Activated CD4-positive, alpha-beta T cell treated with anti-CD3 and anti-CD28 coated beads for 24 hours (primary cell): ENCODE results near the gene INAFM2.

Experiments
- DNase-seq, 2 donors: peaks; one replicate each; pipeline ENCODE4 v3.0.0-alpha.2; 2020; ENCODE audit warnings: low read depth in 2 of 2

INAFM2 gene

GRCh38 chr15:40363611-40364010 is 40.1 kb downstream of the INAFM2 start:
- DNase-seq = no peak

- no peak for DNase-seq
These were observed 40.8 kb downstream of the INAFM2 start for GRCh38 chr15:40364251-40364650.

DNA sequence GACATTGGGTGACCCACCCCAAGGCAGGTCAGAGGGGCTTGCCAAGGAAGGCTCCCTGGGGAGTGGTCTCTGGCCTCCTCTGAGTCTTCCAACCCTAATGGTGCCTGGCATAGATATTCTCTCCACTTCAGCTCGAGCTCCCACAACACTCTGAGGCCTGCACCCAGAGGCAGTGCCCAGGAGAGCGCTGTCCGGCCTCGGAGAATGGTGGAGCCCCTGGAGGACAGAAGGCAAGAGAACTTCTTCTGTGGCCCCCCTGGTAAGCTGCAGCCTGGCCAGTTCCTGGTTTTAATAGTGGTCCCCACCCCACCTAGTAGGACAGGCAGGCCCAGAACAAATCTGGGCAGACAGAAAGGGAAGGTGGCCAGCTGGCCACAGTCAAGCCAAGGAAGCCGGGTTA is 41.5 kb downstream of the INAFM2 start:
- no peak for DNase-seq

- DNase-seq = no peak
These were observed 42.3 kb downstream of the INAFM2 start for GRCh38 chr15:40365624-40366456.

DNA sequence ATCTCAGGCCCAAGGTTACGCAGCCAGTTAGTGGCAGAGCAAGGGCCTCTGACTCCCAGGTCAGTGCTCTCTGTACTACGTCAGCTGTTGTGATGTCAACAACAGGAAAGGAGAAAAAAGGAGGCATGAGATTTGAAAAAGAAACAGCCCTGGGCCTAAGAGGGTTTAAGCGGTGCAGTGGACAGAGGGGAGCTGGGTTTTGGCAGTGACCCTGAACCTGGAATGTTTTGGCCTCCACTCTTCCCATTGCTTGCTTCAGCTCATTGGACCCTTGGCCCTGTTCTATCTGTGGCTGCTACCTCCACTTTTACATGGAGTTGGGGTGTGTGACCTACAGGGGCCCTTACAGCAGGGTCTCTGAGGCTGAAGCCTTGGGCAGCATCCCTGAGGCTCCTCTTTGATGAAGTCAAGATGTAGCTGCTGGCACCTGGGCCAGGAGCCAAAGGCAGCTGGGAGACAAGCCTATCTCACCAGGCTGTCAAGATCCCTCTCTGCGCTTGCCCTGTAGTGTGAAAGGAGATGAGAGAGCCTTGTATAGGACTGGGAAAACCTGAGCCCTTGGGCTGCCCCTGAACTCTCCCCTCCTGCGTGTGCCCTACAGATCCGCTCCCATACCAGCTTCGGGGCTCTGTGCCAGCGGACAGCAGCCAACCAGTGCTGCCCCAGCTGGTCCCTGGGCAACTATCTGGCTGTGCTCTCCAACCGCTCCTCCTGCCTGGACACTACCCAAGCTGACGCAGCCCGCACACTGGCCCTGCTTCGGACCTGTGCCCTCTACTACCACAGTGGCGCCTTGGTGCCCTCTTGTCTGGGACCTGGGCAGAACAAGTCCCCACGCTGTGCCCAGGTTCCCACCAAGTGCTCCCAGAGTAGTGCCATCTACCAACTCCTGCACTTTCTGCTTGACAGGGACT is 43.2 kb downstream of the INAFM2 start:
- DNase-seq = no peak

GRCh38 chr15:40367371-40367685 is 43.8 kb downstream of the INAFM2 start:
- DNase-seq = no peak

DNA sequence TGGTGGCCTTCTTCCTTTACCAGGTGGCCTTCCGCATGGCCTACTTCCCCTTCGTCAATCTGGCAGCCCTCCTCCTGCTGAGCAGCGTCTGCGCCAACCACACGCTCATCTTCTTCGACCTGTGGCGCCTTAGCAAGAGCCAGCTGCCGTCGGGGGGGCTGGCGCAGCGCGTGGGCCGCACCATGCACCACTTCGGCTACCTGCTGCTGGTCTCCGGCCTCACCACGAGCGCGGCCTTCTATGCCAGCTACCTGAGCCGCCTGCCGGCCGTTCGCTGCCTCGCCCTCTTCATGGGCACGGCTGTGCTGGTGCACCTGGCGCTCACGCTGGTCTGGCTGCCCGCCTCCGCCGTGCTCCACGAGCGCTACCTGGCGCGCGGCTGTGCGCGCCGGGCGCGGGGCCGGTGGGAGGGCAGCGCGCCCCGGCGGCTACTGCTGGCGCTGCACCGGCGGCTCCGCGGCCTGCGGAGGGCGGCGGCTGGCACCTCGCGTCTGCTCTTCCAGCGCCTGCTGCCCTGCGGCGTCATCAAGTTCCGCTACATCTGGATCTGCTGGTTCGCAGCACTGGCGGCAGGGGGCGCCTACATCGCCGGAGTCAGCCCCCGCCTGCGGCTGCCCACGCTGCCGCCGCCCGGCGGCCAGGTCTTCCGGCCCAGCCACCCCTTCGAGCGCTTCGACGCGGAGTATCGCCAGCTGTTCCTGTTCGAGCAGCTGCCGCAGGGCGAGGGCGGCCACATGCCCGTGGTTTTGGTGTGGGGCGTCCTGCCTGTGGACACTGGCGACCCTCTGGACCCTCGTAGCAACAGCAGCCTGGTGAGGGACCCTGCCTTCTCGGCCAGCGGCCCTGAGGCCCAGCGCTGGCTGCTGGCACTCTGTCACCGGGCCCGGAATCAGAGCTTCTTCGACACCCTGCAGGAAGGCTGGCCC is 44.5 kb downstream of the INAFM2 start:
- peak; percentile 73 for DNase-seq

DNA sequence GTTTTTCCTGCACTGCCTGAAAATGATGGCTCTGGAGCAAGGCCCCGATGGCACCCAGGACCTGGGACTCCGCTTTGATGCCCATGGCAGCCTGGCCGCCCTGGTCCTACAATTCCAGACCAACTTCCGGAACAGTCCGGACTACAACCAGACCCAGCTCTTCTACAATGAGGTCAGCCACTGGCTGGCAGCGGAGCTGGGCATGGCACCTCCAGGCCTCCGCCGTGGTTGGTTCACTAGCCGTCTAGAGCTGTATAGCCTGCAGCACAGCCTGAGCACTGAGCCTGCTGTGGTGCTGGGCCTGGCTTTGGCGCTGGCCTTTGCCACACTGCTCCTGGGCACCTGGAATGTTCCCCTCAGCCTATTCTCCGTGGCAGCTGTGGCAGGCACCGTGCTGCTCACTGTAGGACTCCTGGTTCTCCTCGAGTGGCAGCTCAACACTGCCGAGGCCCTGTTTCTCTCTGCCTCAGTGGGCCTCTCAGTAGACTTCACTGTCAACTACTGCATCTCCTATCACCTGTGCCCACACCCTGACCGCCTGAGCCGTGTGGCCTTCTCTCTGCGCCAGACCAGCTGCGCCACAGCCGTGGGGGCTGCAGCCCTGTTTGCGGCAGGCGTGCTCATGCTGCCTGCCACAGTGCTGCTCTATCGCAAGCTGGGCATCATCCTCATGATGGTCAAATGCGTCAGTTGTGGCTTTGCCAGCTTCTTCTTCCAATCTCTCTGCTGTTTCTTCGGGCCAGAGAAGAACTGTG is 45.4 kb downstream of the INAFM2 start:
- DNase-seq = no peak

- DNase-seq = no peak
These were observed 46.0 kb downstream of the INAFM2 start for GRCh38 chr15:40369474-40369869.

- DNase-seq = no peak
These were observed 46.5 kb downstream of the INAFM2 start for GRCh38 chr15:40369971-40370370.

DNA sequence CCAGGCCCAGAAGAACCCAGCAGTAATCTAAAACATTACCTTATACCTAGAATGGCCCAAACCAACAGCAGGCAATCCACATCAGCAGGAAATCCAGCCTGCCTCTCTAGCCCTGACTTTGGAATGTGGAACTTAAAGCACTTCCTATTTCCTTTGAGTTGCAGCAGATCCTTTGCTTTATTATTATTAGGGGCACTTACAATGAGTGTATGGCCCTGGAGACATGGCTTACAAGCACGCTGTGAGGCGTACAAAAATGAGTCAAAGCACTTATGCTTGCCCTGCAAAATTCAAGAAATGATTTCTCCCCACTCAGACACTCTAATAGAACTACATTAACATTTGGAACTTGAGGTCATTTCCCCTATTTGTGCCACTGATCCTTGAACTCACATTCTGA is 49.5 kb downstream of the INAFM2 start:
- no peak for DNase-seq
